Peyer's patch (tissue), 4 donors: ENCODE measurements around the gene SLC9A4. TPM values are rescaled to one million over a fixed set of nuclear protein-coding genes. Genes with fewer than 3 reads are reported as not detected.

Experiments used
- DNase-seq, 3 donors: peaks; one replicate each; pipeline ENCODE4 v3.0.0-alpha.2; 2017 to 2019
- H3K27ac ChIP-seq, 4 donors: fragments of 200-600 bp; sonication (generic); one replicate each; pipeline ENCODE4 v1.5.1; 2016 to 2019
- H3K27me3 ChIP-seq, 2 donors: fragments of 200-600 bp; sonication (generic); one replicate each; pipeline ENCODE4 v1.5.1; 2019
- H3K36me3 ChIP-seq, 3 donors: fragments of 200-600 bp; sonication (generic); one replicate each; pipeline ENCODE4 v1.5.1; 2016 to 2019
- H3K4me1 ChIP-seq, 4 donors: fragments of 200-600 bp; sonication (generic); one replicate each; pipeline ENCODE4 v1.5.1; 2016 to 2019
- H3K4me3 ChIP-seq, 4 donors: fragments of 200-600 bp; sonication (generic); 1 replicate in 3 of 4; 2 replicates in 1 of 4; pipeline ENCODE4 v1.5.1; 2016 to 2019; ENCODE audit warnings: mild to moderate bottlenecking in 1 of 4
- H3K9me3 ChIP-seq, 4 donors: fragments of 200-600 bp; sonication (generic); one replicate each; pipeline ENCODE4 v1.5.1; 2016 to 2019; ENCODE audit warnings: mild to moderate bottlenecking in 1 of 4
- POLR2A ChIP-seq, 2 donors: fragments of 450-650 bp; IDR thresholded peaks; one replicate each; pipeline ENCODE4 v1.5.1; 2017; ENCODE audit warnings: antibody characterized with exemption in 2 of 2, mild to moderate bottlenecking in 2 of 2, moderate library complexity in 2 of 2
- total RNA-seq, 4 donors: library from RNA; depleted of rRNA; stranded (reverse); fragments of >200 nt; gene quantifications; one replicate each; pipeline ENCODE4 v1.1.0, GENCODE V29; 2016
- TF ChIP-seq, protein P1 (sequence below), 6 experiments: fragments of 450-650 bp in 4 of 6; fragments of 200-600 bp in 2 of 6; sonication (generic) in 1 of 6; IDR thresholded peaks; one replicate each; pipeline ENCODE4 v1.5.1; 2017 to 2019; ENCODE audit warnings: antibody characterized with exemption in 6 of 6, mild to moderate bottlenecking in 3 of 6, moderate library complexity in 1 of 6

Gene SLC9A4
- total RNA-seq, 4 donors from 2014 or later, result not detected

DNA sequence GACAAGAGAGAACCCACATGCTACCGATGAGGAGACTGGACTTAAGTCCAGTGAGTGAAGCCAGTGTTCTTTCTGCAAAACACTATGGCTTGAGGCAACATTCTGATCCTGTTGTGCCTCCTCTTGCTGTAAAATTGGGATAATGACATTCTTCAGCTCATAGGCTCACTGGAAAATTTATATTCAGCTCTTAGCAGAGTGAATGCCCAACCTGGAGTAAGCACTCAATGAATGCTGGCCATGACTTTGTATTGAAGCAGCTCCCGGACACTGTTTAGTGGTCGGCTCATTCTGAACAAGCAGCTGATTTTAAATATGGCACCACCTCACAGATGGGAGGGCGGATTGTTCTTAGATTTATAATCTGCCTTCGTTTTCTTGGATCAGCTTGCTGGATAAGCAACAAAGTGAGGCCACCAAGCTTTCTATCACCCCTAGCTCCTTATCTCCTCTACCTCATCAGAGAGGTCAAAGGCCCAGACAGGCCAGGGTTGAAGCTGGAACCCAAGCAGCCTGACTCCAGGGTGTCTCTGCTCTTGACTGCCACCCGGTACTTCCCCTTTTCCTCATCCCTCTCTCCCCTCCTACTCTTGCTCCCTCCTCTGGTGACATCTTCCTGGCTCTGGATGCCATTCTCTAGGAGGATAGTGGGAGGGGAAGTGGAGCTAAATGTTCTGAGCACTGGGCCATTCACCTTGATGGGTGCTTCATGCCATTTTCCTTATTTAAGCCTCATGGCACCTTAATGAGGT lies 11.5 kb downstream of the SLC9A4 start:
- no peaks in the 10 kb centered on the region for H3K36me3 ChIP-seq
- H3K9me3 ChIP-seq, result no peaks in the 10 kb centered on the region
- no peak for DNase-seq
- no peak overlapping the region for H3K27ac ChIP-seq
- H3K4me3 ChIP-seq, result no peak overlapping the region
- TF ChIP-seq, protein P1, sequence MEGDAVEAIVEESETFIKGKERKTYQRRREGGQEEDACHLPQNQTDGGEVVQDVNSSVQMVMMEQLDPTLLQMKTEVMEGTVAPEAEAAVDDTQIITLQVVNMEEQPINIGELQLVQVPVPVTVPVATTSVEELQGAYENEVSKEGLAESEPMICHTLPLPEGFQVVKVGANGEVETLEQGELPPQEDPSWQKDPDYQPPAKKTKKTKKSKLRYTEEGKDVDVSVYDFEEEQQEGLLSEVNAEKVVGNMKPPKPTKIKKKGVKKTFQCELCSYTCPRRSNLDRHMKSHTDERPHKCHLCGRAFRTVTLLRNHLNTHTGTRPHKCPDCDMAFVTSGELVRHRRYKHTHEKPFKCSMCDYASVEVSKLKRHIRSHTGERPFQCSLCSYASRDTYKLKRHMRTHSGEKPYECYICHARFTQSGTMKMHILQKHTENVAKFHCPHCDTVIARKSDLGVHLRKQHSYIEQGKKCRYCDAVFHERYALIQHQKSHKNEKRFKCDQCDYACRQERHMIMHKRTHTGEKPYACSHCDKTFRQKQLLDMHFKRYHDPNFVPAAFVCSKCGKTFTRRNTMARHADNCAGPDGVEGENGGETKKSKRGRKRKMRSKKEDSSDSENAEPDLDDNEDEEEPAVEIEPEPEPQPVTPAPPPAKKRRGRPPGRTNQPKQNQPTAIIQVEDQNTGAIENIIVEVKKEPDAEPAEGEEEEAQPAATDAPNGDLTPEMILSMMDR (IDR thresholded peaks at IDR 0.05), result no peak
- TF ChIP-seq POLR2A (IDR thresholded peaks at IDR 0.05), result no peak
- no peaks in the 10 kb centered on the region for H3K27me3 ChIP-seq
- no peaks in the 10 kb centered on the region for H3K4me1 ChIP-seq

DNA sequence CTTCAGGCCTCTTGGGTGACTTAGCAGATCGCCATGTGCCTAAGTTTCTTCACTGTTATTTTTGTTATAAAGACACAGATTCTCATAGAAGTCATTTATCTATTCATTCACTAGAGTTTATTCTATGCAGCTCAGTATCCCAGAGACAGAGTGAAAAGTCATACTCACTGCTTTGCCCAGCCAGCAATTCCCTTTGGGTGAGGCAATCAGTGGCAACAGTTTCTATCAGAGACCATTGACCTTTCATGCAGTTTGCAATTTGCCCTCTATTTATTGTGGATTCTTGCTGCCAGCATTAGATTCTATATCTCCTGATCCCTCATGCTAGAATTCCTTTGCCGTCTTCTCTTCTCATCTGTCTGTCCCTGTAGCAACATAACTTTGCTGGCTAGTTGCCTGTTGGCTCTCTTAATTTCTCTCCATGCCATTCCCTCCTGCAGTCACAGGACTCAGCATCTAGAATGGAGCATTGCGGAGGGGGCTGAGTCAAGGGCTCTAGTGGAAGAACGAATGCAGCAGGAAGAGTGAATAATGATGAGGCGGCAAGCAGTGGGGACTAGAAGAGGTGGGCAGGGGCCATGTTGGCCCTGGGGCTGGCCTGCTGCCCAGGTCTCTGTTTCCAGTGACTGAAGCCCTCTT lies 12.2 kb downstream of the SLC9A4 start:
- Histone ChIP-seq H3K4me3 (no peak overlapping the region), H3K36me3 (no peaks in the 10 kb centered on the region), H3K4me1 (no peaks in the 10 kb centered on the region), H3K9me3 (no peaks in the 10 kb centered on the region), H3K27me3 (no peaks in the 10 kb centered on the region), H3K27ac (no peak overlapping the region)
- DNase-seq, result no peak
- TF ChIP-seq, protein P1 (IDR thresholded peaks at IDR 0.05), result no peak
- TF ChIP-seq POLR2A (IDR thresholded peaks at IDR 0.05), result no peak

DNA sequence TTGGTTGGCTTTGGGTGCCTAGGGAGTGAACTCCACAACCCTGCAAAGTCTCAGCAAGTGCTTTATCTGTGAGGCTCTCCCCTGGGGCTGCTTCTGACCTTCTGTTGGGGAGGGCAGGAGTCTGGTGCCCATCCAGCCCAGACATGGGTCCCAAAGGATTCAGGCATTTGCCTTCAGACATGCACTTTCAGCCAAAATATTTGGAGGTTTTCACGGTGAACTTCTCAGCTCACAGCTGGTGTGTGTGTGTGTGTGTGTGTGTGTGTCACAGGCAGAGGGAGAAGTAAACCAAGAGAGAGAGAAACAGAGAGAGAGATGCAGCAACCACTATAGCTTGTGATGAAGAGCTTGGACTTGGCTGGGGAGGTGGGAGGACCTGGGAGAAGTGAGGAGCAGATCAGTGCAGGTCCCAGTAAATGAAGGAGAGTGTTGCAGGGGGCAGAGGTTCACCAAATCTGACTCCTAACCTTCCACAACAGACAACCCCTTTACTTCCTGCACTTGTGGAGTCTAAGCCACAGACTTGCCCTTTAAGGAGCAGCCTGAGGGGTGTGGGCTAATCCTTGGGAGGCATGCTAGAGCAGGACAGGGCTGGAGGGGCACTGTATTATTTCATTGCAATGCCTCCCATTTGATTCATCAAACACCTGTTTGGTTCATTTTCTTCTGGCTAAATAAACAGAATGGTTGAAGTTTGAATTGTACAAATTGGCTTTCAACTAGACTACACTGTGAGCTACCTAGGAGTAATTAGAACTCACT lies 14.1 kb downstream of the SLC9A4 start:
- no peaks in the 10 kb centered on the region for H3K4me1 ChIP-seq
- no peak for DNase-seq
- no peak overlapping the region for H3K4me3 ChIP-seq
- H3K27ac ChIP-seq, result no peak overlapping the region
- TF ChIP-seq POLR2A (IDR thresholded peaks at IDR 0.05), result no peak
- TF ChIP-seq, protein P1 (IDR thresholded peaks at IDR 0.05), result no peak
- no peaks in the 10 kb centered on the region for H3K27me3 ChIP-seq
- H3K9me3 ChIP-seq, result no peaks in the 10 kb centered on the region
- H3K36me3 ChIP-seq, result no peaks in the 10 kb centered on the region

DNA sequence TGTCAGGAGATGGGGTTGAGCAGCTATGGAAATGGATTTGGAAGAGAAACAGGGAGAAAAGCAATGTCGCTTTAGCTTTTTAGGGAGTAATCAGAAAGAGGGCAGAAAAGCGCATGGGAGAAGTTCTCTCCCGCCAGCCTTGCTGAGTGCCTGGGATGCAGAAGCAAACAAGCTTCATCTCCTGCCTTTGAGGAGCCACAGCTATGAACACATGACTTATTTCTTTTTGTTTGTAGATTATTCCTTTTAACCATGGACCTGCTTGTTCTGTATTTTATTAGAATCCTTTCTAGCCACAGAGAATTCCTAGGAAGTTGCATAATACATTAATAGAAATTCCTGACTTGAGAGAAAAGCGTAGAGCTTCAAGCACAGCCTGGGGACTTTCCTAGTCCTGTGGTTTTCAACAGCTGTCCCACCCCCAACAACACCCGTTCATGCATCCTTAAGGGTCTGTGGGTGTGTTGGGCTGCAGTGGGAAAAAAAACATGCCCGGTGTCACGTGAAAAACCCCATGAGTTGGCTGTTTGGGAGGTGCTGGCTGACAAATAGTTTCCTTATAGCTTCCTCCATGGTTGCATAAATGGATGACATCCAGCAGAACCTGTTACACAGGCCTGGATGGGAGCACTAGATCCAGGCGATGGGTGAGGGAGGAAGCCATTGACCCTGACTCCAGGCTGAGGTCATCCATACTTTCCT lies 14.9 kb downstream of the SLC9A4 start:
- Histone ChIP-seq H3K4me3 (no peak overlapping the region), H3K27me3 (no peaks in the 10 kb centered on the region), H3K9me3 (no peaks in the 10 kb centered on the region), H3K4me1 (no peaks in the 10 kb centered on the region), H3K27ac (no peak overlapping the region), H3K36me3 (no peaks in the 10 kb centered on the region)
- no peak for TF ChIP-seq POLR2A (IDR thresholded peaks at IDR 0.05)
- TF ChIP-seq, protein P1 (IDR thresholded peaks at IDR 0.05), result no peak
- DNase-seq, result no peak

DNA sequence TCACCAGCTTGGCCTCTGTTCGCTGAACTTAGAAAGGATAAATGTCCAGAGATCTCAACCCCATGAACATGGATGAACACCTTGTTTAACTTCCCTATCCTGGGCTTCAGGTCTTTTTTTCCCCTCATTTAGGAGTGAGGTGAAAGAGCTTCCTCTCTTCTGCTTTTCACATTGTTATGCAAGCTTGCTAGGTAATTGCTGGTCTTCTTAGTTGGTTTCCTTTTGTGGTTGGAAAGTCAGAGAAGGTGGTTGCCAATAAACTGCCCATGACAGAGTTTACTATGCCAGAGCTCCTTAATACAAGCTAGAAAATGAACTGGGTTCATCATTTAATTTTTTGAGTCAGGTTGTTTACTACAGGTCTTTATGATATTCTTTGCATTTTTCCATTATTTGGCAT lies 16.6 kb downstream of the SLC9A4 start:
- H3K27me3 ChIP-seq, result no peaks in the 10 kb centered on the region
- H3K9me3 ChIP-seq, result no peaks in the 10 kb centered on the region
- TF ChIP-seq POLR2A (IDR thresholded peaks at IDR 0.05), result no peak
- TF ChIP-seq, protein P1 (IDR thresholded peaks at IDR 0.05), result no peak
- H3K27ac ChIP-seq, result no peak overlapping the region
- no peaks in the 10 kb centered on the region for H3K36me3 ChIP-seq
- no peak for DNase-seq
- no peaks in the 10 kb centered on the region for H3K4me1 ChIP-seq
- H3K4me3 ChIP-seq, result no peak overlapping the region
